A549 (cell line): ENCODE data around the gene CAMTA1. TPM values are rescaled to one million over a fixed set of nuclear protein-coding genes. Genes with fewer than 3 reads are reported as not detected.

Source experiments
- ATAC-seq, 2 experiments: fragments of 200-7000 bp in 1 of 2; fragments of >200 bp in 1 of 2; cut with Nextera tagmentation in 1 of 2; cut with Tn5 transposase in 1 of 2; 3 replicates each; pipeline versions ENCODE4 v1.8.0 to v1.9.1; 2018 to 2020; ENCODE audit warnings: mild to moderate bottlenecking in 1 of 2, moderate library complexity in 1 of 2
- CTCF ChIA-PET: fragments of 300-600 bp; sonication (Branson Sonifier 250); formaldehyde crosslinking; extraction: SDS; loops from one replicate; lab custom pipeline; 2021; ENCODE audit warnings: antibody characterized with exemption, inconsistent platforms; lab: Yijun Ruan, JAX
- POLR2A ChIA-PET: fragments of 350-600 bp; formaldehyde crosslinking; extraction: SDS; loops from one replicate; lab custom pipeline; 2021; ENCODE audit warnings: antibody characterized with exemption, inconsistent platforms; lab: Yijun Ruan, JAX
- DNase-seq, 2 experiments: peaks; one replicate each; pipeline versions ENCODE4 v3.0.0 to v3.0.0-alpha.2; 2011 to 2016; ENCODE audit warnings: low read depth in 1 of 2, low spot score in 1 of 2
- FAIRE-seq: peaks from 2 replicates; lab custom pipeline; 2011; peaks lifted over from hg19 to GRCh38; lab: Jason Lieb, UNC
- H3K27ac ChIP-seq, 2 experiments: fragments of >200 bp; sonication (Bioruptor Twin); formaldehyde crosslinking; 3 replicates each; pipeline ENCODE4 v1.5.1; 2016 to 2017
- H3K4me1 ChIP-seq: fragments of >200 bp; sonication (Bioruptor Twin); formaldehyde crosslinking; 3 replicates; pipeline ENCODE4 v1.6.1; 2016
- H3K4me2 ChIP-seq: fragments of >200 bp; sonication (Bioruptor Twin); formaldehyde crosslinking; 3 replicates; pipeline ENCODE4 v1.6.1; 2016
- H3K4me3 ChIP-seq: fragments of >200 bp; sonication (Bioruptor Twin); formaldehyde crosslinking; 3 replicates; pipeline ENCODE4 v1.5.1; 2016
- H3K9me3 ChIP-seq: fragments of >200 bp; sonication (Bioruptor Twin); formaldehyde crosslinking; 3 replicates; pipeline ENCODE4 v1.6.1; 2016
- ATOH8 ChIP-seq: fragments of 250-450 bp; sonication (Bioruptor Pico); IDR thresholded peaks from 2 replicates; pipeline ENCODE4 v1.5.0; 2020; ENCODE audit warnings: low read depth, mild to moderate bottlenecking, moderate library complexity
- CEBPB ChIP-seq, 2 experiments: fragments of >200 bp in 1 of 2; sonication (Bioruptor Twin) in 1 of 2; formaldehyde crosslinking in 1 of 2; IDR thresholded peaks; 2 replicates each; pipeline ENCODE4 v1.6.1; 2012 to 2016
- CHD2 ChIP-seq: fragments of 150-350 bp; IDR thresholded peaks from 2 replicates; pipeline ENCODE4 v1.6.1; 2014; ENCODE audit warnings: low read length; ENCODE audit not compliant: partially characterized antibody
- EHMT2 ChIP-seq: fragments of 200-600 bp; sonication (generic); IDR thresholded peaks from 2 replicates; pipeline ENCODE4 v1.6.1; 2016; ENCODE audit warnings: antibody characterized with exemption, low read depth, mild to moderate bottlenecking, moderate library complexity
- HDAC2 ChIP-seq: fragments of 200-600 bp; sonication (generic); IDR thresholded peaks from 2 replicates; pipeline ENCODE4 v1.6.1; 2016
- HEYL ChIP-seq: fragments of 250-450 bp; sonication (Bioruptor Pico); IDR thresholded peaks from 2 replicates; pipeline ENCODE4 v1.8.0; 2021; ENCODE audit warnings: mild to moderate bottlenecking, moderate library complexity
- HOXA7 ChIP-seq: fragments of 250-450 bp; sonication (Bioruptor Pico); IDR thresholded peaks from 2 replicates; pipeline ENCODE4 v1.5.0; 2020; ENCODE audit warnings: mild to moderate bottlenecking, moderate library complexity
- HOXB5 ChIP-seq: fragments of 250-450 bp; sonication (Bioruptor Pico); IDR thresholded peaks from 2 replicates; pipeline ENCODE4 v1.5.0; 2020; ENCODE audit warnings: mild to moderate bottlenecking, moderate library complexity
- JUNB ChIP-seq: fragments of >200 bp; sonication (Bioruptor Twin); formaldehyde crosslinking; IDR thresholded peaks from 2 replicates; pipeline ENCODE4 v1.6.1; 2016
- MAX ChIP-seq: IDR thresholded peaks from 2 replicates; pipeline ENCODE4 v1.6.1; 2012
- RCOR1 ChIP-seq: fragments of 150-350 bp; IDR thresholded peaks from 2 replicates; pipeline ENCODE4 v1.6.1; 2014; ENCODE audit warnings: antibody characterized with exemption, low read length, low read depth
- RFX5 ChIP-seq: fragments of 450-650 bp; IDR thresholded peaks from 2 replicates; pipeline ENCODE4 v1.7.1; 2014; ENCODE audit warnings: antibody characterized with exemption, mild to moderate bottlenecking, moderate library complexity
- SMC3 ChIP-seq: fragments of >200 bp; sonication (Bioruptor Twin); formaldehyde crosslinking; IDR thresholded peaks from 3 replicates; pipeline ENCODE4 v1.6.1; 2018; ENCODE audit warnings: inconsistent platforms
- ZC3H11A ChIP-seq: fragments of 450-650 bp; IDR thresholded peaks from 2 replicates; pipeline ENCODE4 v1.6.1; 2014; ENCODE audit warnings: antibody characterized with exemption, mild to moderate bottlenecking
- ZFP36 ChIP-seq: fragments of 450-650 bp; IDR thresholded peaks from 2 replicates; pipeline ENCODE4 v1.6.1; 2014; ENCODE audit warnings: borderline replicate concordance; ENCODE audit not compliant: partially characterized antibody
- WGBS: methylation state at CpG from one replicate; pipeline ENCODE4 v1.1.6; 2017; ENCODE audit errors: missing lambda C conversion rate; 5-methylcytosine and 5-hydroxymethylcytosine counted together
- polyA plus RNA-seq, 4 experiments: library from polyadenylated mRNA; depleted of rRNA in 3 of 4; stranded (reverse); fragments of >200 nt; fragmentation: RNase III in 1 of 4; extraction: RNeasy Plus Mini Kit Qiagen cat#74134 plus additional on column Dnase treatment in 1 of 4; gene quantifications; 2 replicates in 3 of 4; 3 replicates in 1 of 4; pipeline ENCODE4 v1.2.3, GENCODE V29; 2011 to 2017
- TF ChIP-seq, protein P1 (sequence below): fragments of 200-600 bp; sonication (generic); IDR thresholded peaks from 2 replicates; pipeline ENCODE4 v1.6.1; 2016; ENCODE audit warnings: antibody characterized with exemption, mild to moderate bottlenecking, moderate library complexity
- TF ChIP-seq, protein P2 (sequence below): fragments of 150-350 bp; IDR thresholded peaks from 2 replicates; pipeline ENCODE4 v1.6.1; 2014; ENCODE audit warnings: low read depth, mild to moderate bottlenecking, low read length
- TF ChIP-seq, protein P3 (sequence below): fragments of 250-450 bp; sonication (Bioruptor Pico); IDR thresholded peaks from 2 replicates; pipeline ENCODE4 v1.5.0; 2021; ENCODE audit warnings: mild to moderate bottlenecking, moderate library complexity, borderline replicate concordance
- TF ChIP-seq, protein P4 (sequence below): fragments of 450-650 bp; IDR thresholded peaks from 2 replicates; pipeline ENCODE4 v1.6.1; 2014; ENCODE audit warnings: antibody characterized with exemption

Gene CAMTA1
- polyA plus RNA-seq, 2 of the 4 experiments (the other 2 are of a cell fraction): 58.8 to 75.0 TPM

GRCh38 chr1:7372477-7373120, 587.3 kb downstream of the CAMTA1 start:
- Histone ChIP-seq H3K9me3 (no peaks in the 10 kb centered on the region), H3K27ac (no peak overlapping the region), H3K4me2 (no peak overlapping the region), H3K4me1 (no peaks in the 10 kb centered on the region), H3K4me3 (no peak overlapping the region)
- CTCF ChIA-PET: interaction anchor here (1.1 kb wide), 1 partner anchor 22 kb away, joined by 3 read pairs; no protein-coding TSS in a partner anchor
- POLR2A ChIA-PET: interaction anchor here (0.6 kb wide), 1 partner anchor 135 kb away, joined by 3 read pairs; no protein-coding TSS in a partner anchor
- no peak for FAIRE-seq
- no peak for DNase-seq
- ATAC-seq: no peak
- 96% methylated on average over 19 of the region's 19 CpGs for WGBS
- TF ChIP-seq RCOR1 (no peak), ZFP36 (no peak), ZC3H11A (no peak), HDAC2 (no peak), JUNB (no peak), SMC3 (no peak), EHMT2 (no peak), CEBPB (IDR thresholded peaks at IDR 0.05) (no peak), MAX (no peak), ATOH8 (CRISPR knock-in tag) (no peak), HOXB5 (CRISPR knock-in tag) (no peak), RFX5 (no peak), HEYL (CRISPR knock-in tag) (no peak), HOXA7 (CRISPR knock-in tag) (no peak), CHD2 (no peak)
- TF ChIP-seq, protein P1, sequence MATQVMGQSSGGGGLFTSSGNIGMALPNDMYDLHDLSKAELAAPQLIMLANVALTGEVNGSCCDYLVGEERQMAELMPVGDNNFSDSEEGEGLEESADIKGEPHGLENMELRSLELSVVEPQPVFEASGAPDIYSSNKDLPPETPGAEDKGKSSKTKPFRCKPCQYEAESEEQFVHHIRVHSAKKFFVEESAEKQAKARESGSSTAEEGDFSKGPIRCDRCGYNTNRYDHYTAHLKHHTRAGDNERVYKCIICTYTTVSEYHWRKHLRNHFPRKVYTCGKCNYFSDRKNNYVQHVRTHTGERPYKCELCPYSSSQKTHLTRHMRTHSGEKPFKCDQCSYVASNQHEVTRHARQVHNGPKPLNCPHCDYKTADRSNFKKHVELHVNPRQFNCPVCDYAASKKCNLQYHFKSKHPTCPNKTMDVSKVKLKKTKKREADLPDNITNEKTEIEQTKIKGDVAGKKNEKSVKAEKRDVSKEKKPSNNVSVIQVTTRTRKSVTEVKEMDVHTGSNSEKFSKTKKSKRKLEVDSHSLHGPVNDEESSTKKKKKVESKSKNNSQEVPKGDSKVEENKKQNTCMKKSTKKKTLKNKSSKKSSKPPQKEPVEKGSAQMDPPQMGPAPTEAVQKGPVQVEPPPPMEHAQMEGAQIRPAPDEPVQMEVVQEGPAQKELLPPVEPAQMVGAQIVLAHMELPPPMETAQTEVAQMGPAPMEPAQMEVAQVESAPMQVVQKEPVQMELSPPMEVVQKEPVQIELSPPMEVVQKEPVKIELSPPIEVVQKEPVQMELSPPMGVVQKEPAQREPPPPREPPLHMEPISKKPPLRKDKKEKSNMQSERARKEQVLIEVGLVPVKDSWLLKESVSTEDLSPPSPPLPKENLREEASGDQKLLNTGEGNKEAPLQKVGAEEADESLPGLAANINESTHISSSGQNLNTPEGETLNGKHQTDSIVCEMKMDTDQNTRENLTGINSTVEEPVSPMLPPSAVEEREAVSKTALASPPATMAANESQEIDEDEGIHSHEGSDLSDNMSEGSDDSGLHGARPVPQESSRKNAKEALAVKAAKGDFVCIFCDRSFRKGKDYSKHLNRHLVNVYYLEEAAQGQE: no peak
- TF ChIP-seq, protein P2, sequence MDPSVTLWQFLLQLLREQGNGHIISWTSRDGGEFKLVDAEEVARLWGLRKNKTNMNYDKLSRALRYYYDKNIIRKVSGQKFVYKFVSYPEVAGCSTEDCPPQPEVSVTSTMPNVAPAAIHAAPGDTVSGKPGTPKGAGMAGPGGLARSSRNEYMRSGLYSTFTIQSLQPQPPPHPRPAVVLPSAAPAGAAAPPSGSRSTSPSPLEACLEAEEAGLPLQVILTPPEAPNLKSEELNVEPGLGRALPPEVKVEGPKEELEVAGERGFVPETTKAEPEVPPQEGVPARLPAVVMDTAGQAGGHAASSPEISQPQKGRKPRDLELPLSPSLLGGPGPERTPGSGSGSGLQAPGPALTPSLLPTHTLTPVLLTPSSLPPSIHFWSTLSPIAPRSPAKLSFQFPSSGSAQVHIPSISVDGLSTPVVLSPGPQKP: no peak
- TF ChIP-seq, protein P3, sequence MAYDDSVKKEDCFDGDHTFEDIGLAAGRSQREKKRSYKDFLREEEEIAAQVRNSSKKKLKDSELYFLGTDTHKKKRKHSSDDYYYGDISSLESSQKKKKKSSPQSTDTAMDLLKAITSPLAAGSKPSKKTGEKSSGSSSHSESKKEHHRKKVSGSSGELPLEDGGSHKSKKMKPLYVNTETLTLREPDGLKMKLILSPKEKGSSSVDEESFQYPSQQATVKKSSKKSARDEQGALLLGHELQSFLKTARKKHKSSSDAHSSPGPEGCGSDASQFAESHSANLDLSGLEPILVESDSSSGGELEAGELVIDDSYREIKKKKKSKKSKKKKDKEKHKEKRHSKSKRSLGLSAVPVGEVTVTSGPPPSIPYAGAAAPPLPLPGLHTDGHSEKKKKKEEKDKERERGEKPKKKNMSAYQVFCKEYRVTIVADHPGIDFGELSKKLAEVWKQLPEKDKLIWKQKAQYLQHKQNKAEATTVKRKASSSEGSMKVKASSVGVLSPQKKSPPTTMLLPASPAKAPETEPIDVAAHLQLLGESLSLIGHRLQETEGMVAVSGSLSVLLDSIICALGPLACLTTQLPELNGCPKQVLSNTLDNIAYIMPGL (CRISPR knock-in tag): no peak
- TF ChIP-seq, protein P4, sequence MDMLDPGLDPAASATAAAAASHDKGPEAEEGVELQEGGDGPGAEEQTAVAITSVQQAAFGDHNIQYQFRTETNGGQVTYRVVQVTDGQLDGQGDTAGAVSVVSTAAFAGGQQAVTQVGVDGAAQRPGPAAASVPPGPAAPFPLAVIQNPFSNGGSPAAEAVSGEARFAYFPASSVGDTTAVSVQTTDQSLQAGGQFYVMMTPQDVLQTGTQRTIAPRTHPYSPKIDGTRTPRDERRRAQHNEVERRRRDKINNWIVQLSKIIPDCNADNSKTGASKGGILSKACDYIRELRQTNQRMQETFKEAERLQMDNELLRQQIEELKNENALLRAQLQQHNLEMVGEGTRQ: no peak
